Measurements from ENCODE around the gene OR5AL1.

OR5AL1 gene

GRCh38 chr11:56410801-56411200, 1.7 kb upstream of the OR5AL1 start:
- TF ChIP-seq, protein P1, sequence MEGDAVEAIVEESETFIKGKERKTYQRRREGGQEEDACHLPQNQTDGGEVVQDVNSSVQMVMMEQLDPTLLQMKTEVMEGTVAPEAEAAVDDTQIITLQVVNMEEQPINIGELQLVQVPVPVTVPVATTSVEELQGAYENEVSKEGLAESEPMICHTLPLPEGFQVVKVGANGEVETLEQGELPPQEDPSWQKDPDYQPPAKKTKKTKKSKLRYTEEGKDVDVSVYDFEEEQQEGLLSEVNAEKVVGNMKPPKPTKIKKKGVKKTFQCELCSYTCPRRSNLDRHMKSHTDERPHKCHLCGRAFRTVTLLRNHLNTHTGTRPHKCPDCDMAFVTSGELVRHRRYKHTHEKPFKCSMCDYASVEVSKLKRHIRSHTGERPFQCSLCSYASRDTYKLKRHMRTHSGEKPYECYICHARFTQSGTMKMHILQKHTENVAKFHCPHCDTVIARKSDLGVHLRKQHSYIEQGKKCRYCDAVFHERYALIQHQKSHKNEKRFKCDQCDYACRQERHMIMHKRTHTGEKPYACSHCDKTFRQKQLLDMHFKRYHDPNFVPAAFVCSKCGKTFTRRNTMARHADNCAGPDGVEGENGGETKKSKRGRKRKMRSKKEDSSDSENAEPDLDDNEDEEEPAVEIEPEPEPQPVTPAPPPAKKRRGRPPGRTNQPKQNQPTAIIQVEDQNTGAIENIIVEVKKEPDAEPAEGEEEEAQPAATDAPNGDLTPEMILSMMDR (IDR thresholded peaks at IDR 0.05; ENCODE audit: insufficient read depth, missing control alignments) = no peak
- FAIRE-seq (no peak), DNase-seq (ENCODE audit: insufficient read length, low spot score) (no peak)

DNA sequence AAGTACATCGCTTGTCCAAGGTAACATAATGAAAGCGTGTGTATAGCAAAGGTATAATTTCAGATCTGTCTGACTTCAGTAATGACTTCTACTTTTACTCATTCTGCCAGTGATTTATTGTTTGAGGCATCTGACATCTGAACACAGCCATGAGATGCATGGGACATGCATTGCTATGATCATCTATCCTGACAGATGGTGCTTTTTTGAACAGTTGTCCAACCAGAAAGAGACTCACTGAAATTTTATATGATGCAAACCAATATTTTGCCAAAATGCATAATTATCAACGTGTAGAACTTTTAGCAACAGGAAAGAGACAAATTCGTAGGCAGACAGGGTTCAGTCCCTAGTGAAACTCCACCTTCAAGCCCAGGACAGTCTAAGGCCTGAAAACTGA, 41.0 kb downstream of the OR5AL1 start:
- FAIRE-seq (no peak), DNase-seq (ENCODE audit: insufficient read length, low spot score) (no peak)
- TF ChIP-seq, protein P1 (IDR thresholded peaks at IDR 0.05; ENCODE audit: insufficient read depth, missing control alignments) = no peak

- TF ChIP-seq, protein P1 (IDR thresholded peaks at IDR 0.05; ENCODE audit: insufficient read depth, missing control alignments) = no peak
- FAIRE-seq = no peak
- no peak for DNase-seq (ENCODE audit: insufficient read length, low spot score)
Measured at GRCh38 chr11:56457076-56457475, 44.6 kb downstream of the OR5AL1 start.
